ENCODE measurements around the gene NDC1.
A peak's percentile ranks its signal among the peaks of the same experiment; 100 is the strongest.

NDC1 gene

GRCh38 chr1:53869454-53870117, 31.5 kb upstream of the NDC1 start:
- no peak overlapping the region for H3K4me3 ChIP-seq (ENCODE audit: low read depth, low read length)
- no peak for DNase-seq (ENCODE audit: low read depth)
- TF ChIP-seq, protein P1, sequence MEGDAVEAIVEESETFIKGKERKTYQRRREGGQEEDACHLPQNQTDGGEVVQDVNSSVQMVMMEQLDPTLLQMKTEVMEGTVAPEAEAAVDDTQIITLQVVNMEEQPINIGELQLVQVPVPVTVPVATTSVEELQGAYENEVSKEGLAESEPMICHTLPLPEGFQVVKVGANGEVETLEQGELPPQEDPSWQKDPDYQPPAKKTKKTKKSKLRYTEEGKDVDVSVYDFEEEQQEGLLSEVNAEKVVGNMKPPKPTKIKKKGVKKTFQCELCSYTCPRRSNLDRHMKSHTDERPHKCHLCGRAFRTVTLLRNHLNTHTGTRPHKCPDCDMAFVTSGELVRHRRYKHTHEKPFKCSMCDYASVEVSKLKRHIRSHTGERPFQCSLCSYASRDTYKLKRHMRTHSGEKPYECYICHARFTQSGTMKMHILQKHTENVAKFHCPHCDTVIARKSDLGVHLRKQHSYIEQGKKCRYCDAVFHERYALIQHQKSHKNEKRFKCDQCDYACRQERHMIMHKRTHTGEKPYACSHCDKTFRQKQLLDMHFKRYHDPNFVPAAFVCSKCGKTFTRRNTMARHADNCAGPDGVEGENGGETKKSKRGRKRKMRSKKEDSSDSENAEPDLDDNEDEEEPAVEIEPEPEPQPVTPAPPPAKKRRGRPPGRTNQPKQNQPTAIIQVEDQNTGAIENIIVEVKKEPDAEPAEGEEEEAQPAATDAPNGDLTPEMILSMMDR (IDR thresholded peaks at IDR 0.05; ENCODE audit: control insufficient read depth, extremely low read depth, insufficient read depth): no peak

- H3K4me3 ChIP-seq (ENCODE audit: low read depth, low read length): no peak overlapping the region
- TF ChIP-seq, protein P1 (IDR thresholded peaks at IDR 0.05; ENCODE audit: control insufficient read depth, extremely low read depth, insufficient read depth): no peak
- DNase-seq (ENCODE audit: low read depth): no peak
Observed at GRCh38 chr1:53868565-53868964, 30.5 kb upstream of the NDC1 start.

DNA sequence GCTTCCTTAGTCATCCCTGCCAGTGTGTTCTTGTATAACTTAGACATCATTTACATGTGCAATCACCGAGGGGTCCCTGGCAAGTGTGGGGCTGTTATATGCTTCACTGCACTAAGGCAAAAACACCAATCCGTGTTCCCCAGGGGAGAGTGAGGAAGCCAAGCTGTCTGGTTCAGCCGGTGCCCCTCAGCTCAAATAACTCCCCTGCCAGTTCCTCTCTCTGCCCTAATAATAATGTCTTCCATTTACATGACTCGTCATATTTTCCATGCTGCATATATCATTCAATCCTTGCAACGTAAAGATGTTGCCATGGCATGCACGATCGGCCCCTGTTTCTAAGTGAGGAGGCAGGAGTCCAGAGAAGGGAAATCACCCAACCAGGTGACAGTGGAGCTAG, 24.4 kb upstream of the NDC1 start:
- H3K4me3 ChIP-seq (ENCODE audit: low read depth, low read length): no peak overlapping the region
- no peak for DNase-seq (ENCODE audit: low read depth)
- TF ChIP-seq, protein P1 (IDR thresholded peaks at IDR 0.05; ENCODE audit: control insufficient read depth, extremely low read depth, insufficient read depth): no peak

DNA sequence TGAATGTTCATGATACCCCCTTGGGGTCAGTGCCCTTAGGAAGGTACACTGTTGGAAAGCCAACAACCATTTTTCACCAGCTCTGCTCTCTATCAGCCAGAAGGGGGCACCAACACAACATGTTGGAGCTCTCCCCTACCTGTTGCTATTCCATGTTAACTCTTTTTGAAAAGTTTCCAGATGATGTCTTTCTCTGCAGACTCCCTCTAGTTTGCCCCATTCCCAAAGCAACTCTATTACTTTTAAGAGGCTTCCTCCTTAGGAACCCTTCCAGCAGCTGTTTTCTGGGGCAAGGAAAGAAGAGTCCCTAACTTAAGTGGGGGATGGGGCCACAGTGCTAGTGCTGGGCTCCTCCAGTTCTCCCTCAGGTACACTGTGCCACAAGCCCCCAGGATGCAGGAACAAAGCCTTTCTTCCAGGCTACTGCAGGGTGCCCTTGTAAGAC, 22.9 kb upstream of the NDC1 start:
- no peak overlapping the region for H3K4me3 ChIP-seq (ENCODE audit: low read depth, low read length)
- DNase-seq (ENCODE audit: low read depth): peak; percentile 59
- TF ChIP-seq, protein P1 (IDR thresholded peaks at IDR 0.05; ENCODE audit: control insufficient read depth, extremely low read depth, insufficient read depth): peak; percentile 89

- no peak for DNase-seq (ENCODE audit: low read depth)
- no peak overlapping the region for H3K4me3 ChIP-seq (ENCODE audit: low read depth, low read length)
- TF ChIP-seq, protein P1 (IDR thresholded peaks at IDR 0.05; ENCODE audit: control insufficient read depth, extremely low read depth, insufficient read depth): no peak
Observed at GRCh38 chr1:53851571-53852285, 13.6 kb upstream of the NDC1 start.

- H3K4me3 ChIP-seq (ENCODE audit: low read depth, low read length): no peak overlapping the region
- no peak for DNase-seq (ENCODE audit: low read depth)
- TF ChIP-seq, protein P1 (IDR thresholded peaks at IDR 0.05; ENCODE audit: control insufficient read depth, extremely low read depth, insufficient read depth): no peak
Observed at GRCh38 chr1:53850082-53850673, 12.1 kb upstream of the NDC1 start.
